HG03095 (cell line): ENCODE data around the gene LAPTM5.

Source experiments
- ATAC-seq: cut with Tn5 transposase; IDR thresholded peaks from one replicate; pipeline ENCODE4 v1.9.1; 2021; ENCODE audit warnings: moderate library complexity; ENCODE audit not compliant: unreplicated experiment

The LAPTM5 gene

GRCh38 chr1:30758121-30758688, 631 bp upstream of the LAPTM5 start:
- no peak for ATAC-seq

DNA sequence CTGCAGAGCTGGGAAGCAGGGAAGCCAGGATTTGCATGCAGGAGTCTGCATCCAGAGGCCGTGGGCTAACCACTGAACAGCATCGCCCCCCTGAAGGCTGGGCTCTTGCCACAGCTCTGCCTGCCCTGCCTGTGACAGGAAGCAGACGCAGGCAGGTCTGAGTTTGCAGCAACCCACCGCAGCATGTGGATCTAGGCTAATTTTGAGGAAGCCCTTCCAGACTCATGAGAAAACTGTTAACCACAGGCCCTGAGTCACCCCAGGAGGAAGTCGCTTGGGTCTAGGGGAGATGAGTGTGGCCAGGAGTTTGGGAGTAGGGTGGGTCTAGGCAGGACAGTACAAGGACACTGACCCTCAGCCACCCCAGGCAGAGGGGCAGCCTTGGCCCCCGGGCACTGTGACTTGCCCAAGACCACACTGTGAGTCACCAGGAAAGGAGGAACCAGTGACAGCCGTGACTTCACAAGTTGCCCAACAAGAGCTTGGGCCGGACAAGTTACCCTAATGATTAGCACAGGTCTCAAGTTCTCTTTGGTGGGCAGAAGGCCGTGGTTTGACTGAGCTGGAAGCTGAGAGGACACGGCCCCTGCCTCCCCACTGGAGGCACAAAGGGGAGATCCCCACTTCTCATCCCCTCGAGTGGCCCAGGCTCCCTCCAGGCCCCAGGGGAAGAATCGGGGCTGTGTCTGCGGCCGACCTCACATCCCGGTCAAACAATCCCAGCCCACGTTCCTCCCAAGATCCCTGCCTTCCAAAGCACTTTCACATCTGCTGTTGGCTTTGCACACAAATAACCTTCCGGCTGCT, 826 bp downstream of the LAPTM5 start:
- ATAC-seq, result no peak

DNA sequence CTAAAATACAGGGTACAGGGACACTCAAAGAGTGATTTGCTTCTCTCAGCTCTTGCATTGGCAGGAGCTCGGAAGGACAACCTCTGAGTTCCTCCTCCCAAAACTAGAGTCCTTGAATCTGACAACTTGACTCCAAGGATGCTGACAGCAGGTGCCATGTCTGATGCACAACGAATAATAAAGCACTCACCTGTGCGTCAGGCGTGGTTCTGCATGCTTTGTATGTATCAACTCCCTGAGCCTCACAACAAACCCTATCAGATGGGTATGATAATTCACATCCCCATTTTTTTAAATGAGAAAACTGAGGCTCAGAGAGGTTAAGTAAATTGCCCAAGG, 1.4 kb downstream of the LAPTM5 start:
- ATAC-seq, result no peak

GRCh38 chr1:30755746-30756145, 1.8 kb downstream of the LAPTM5 start:
- no peak for ATAC-seq

DNA sequence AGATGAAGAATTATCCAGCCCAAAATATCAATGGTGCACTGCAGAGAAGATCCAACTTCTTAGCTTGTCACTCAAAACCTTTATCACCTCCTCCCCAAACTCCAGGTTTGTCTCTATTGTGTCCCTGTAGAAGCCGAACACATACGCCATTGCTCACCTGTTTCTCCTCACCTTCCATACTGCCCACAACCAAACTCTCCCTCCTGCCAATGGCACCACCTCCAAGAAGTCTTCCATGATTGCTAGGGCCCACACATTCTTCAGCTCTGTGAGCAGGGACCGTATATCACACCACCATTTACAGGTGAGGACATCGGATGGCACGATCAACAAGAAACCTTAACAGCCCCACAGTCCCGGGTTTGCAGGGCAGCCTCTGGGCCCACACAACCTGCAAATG, 2.2 kb downstream of the LAPTM5 start:
- no peak for ATAC-seq

GRCh38 chr1:30754684-30755171, 2.8 kb downstream of the LAPTM5 start:
- peak; percentile 29 for ATAC-seq

DNA sequence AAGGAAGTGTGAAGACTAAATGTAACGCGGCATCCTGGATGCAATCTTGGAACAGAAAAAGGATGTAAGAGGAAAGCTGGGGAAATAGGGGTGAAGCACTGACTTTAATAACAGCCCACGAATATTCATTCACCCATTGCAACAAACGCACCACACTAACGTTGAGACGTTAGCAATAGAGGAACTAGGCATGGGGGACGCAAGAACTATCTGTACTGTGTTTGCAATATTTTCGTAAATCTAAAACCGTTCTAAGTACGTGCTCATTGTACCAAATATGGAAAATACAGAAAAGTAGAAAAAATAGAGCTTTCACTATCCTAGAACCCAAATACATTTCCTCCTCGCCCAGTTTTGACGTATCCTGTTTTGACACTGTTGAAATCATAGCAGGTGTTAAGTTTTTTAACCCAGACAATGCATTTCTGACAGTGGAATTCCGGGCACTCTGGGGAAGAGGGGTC, 3.9 kb downstream of the LAPTM5 start:
- ATAC-seq, result no peak

DNA sequence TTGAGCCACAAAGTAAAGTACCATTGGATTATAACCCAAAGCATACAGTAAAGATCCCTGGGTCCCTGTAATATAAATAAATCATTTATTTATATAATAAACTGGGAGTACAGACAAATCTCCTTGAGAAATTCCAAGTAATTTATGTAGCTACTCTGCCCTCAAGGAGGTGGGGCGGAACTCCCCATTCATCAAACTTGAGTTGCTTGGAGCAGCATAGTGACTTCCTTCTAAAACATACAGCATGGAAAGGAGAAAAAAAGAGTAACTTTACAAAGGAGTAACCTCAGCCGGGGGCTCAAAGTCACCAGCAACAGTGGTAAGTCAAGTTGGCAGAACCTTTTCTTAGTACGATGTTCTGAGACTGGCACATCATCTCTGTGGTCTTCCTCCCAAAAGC, 4.5 kb downstream of the LAPTM5 start:
- ATAC-seq, result no peak

GRCh38 chr1:30752651-30752908, 5.0 kb downstream of the LAPTM5 start:
- no peak for ATAC-seq

DNA sequence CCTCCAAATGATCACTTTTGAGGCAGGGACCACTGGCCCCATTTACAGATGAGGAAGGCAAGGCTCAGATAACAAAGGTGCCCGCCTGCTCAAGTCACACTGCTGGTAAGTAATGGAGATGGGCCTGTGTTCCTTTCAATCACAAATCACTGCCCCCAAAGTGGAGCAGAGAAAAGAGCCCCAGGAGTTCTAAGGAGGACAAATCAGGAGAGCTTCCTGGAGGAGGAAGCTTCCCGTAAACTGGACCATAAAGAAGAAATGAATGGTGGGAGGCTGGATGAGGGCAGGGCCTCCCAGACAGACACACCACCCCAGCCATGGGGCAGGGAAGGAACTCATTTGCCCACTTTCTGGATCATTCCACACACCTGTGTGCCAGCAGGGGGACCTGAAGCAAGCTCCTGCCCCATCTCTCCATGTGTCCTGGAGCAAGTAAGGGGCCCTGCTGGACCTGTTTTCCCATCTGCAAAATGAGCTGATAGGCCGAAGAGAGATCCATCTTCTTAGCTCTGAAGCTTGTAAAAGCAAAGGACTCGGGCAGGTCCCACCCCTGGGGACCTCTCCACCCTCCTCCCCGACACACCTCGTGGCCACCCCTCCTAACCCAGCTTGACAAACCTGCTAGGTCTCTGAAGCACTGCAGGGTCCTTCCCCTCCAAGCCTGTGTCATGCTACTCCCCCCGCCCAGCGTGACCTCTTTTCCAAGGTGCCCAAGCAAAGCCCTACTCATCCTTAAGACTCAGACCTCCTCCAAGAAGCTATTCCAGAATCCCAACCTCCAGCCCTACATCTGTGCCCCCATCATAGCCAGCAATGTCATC, 5.5 kb downstream of the LAPTM5 start:
- ATAC-seq, result no peak

DNA sequence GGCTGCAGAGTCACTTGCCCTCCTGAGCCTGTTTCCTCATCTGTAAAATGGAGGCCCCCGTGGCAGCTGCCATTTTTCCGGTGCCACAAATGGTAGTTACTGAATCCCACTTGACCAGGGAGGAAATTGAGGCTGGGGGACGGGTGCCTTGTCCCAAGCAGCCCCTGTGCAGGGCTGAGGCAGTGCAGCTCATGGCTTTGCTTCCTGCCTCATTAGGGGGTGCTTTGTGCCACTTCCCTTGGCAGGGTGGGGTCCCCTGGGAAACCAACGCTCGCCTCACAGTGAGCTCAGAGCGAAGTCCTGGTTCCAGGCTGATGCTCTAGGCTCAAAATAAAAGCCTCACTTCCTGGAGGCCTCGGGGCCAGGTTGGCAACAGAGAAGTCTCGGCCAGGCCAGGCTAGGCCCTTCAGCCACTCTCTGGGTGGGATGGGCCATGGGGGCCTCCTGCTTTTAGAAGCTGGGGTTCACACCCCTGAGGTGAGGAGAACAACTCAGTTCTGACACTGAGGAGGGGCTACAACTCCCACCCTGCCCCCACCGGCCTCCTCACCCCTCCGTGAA, 6.8 kb downstream of the LAPTM5 start:
- peak; percentile 20 for ATAC-seq

DNA sequence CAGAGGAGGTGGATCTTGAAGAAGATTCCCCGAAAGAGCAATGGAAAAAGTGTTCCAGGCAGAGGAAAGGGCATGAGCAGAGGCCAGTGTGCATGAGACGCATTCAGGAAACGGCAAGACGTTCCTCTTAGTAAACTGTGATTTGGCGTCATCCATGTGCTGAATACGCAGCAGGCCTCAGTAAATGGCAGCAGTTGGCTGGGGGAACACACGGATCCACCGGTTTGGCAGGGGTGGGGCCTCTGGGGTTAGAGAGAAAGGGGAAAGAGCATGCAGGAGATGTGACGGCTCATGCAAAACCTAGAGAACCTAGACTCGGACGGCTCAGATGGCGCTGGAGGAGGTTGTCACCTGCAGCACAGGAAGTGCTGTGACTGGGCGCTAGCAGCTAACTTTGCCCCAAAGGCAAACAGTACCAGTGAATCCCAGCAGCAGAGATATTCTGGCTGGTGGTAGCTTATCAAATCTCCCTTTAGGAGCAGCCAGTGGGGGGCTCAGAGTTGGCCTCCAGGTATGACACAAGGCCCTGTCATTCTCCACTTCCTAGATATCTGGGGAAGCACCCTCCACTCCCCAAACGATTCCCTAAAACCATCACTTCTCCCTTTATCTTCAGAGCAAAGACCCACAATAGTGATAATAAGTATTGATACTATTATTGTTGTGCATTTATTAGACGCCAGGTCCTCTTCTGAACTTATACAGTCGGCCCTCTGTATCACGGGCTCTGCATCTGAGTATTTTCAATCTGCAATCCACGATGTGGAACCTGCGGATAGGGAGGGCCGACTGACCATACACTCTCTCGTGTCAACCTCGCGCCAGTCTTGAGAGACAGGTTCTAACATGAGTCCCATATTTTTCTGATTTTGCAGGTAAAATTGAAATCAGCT, 7.6 kb downstream of the LAPTM5 start:
- no peak for ATAC-seq

DNA sequence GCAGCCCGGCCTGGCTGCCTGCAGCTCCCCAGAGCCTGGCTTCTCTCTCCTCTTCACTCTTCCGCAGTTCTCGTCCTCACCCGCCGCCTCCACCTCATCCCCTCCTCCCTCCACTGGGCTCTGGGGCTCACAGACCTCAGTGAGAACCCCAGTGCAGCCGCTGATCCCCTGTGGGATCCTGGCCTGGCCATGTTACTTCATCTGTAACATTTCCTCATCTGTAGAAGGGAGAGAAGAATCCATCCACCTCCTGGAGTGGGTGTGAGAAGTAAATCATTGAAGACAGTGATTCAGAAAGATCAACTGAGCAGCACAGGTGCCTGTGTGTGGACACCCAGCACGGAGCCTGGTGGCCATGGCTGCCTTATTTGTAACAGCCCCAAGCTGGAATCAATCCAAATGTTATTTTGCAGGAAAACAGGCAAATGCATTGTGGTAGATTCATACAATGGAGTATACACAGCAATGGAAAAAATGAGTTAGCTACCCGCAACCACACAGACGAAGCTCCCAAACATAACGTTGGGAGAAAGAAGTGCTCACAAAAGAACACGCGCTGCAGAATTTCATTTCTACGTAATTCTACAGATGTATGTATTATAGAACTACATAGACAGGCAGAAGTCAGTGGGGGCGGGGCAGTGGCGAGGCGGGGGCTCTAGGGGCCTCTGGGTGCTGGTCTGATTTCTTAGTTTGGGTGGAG, 8.7 kb downstream of the LAPTM5 start:
- no peak for ATAC-seq

DNA sequence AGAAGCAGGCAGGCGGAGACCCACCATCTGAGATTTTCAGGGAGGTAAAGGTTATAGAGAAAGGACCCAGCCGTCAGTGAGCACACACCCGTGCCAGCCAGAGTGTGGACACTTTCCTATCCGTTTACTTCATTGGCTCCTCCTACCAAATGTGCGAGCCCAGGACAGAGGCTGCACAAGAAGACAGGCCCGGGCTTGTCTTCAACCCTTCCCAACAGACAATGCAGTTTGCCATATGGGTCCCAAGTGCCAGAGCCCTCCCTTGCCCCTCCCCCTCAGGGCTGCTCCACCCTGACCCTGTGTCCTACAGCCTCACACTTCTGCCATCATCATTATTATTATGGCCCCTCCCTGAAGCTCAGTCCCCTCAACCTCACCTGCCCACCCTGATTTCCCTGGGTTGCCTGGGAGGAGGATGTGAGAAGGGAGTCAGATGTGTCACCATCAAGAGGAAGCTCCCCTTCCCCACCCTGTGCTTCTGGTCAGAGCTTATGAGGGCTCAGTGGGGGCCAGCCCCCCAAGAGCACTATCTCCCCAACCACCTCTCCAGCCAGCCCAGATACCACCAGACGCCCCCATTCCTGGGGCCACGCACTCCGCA, 9.4 kb downstream of the LAPTM5 start:
- no peak for ATAC-seq

GRCh38 chr1:30747033-30748008, 10.3 kb downstream of the LAPTM5 start:
- no peak for ATAC-seq

DNA sequence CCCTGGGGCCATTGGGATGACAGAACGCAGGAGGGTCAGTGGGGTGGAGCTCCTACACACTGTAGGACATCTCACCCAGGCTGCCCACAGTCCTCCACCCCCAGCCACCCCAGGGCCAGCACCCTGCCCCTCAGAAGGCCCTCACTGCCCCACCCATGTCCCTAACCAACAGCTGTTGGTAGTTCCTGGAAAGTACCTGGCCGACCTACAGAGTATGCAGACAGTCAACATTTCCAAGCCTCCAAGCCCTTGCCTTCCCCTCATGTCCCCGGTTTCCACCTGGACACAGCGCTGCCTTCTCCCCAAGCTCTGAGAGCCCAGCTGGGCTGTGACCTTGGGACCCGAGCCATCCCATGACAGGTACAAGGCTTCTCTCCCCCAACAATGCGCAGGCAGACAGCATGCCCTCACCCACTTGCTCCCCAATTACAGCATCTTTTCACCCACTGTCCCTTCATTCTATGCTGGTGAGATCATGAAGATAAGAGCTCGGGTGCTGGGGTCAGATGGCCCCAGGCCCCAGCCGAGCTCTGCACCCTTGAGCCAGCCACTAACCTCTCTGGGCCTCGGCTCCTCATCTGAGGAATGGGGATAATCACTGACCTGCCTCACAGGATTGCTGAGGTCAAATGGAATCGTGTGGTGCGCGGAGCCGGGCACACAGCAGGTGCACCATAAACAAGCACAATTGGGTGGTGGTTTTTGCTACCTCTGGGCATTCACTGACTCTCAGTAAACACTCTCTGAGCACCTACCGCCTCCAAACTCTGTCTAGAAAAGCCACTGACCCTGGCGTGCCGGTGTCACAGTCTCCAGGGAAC, 11.2 kb downstream of the LAPTM5 start:
- no peak for ATAC-seq

GRCh38 chr1:30745834-30746208, 11.8 kb downstream of the LAPTM5 start:
- no peak for ATAC-seq
